K562 (cell line): Measurements from ENCODE around the gene TMEM131L. TPM values are rescaled to one million over a fixed set of nuclear protein-coding genes. Genes with fewer than 3 reads are reported as not detected.

Experiments
- CHD7 ChIP-seq: fragments of 200-600 bp; sonication (generic); IDR thresholded peaks from one replicate; pipeline ENCODE4 v1.6.1; 2012; ENCODE audit warnings: mild to moderate bottlenecking, low read depth, low read length, inconsistent platforms
- KDM1A ChIP-seq, 2 experiments: fragments of 450-650 bp; IDR thresholded peaks; 2 replicates each; pipeline ENCODE4 v1.6.1; 2016; ENCODE audit warnings: mild to moderate bottlenecking in 2 of 2
- POLR2B ChIP-seq: fragments of 450-650 bp; IDR thresholded peaks from 2 replicates; pipeline ENCODE4 v1.6.1; 2018; ENCODE audit warnings: low read depth; ENCODE audit not compliant: partially characterized antibody
- STAG1 ChIP-seq: sonication (generic); formaldehyde crosslinking; IDR thresholded peaks from 2 replicates; pipeline ENCODE4 v1.5.0; 2020; ENCODE audit warnings: missing genetic modification reagents, borderline replicate concordance
- TAL1 ChIP-seq: fragments of 450-650 bp; IDR thresholded peaks from 2 replicates; pipeline ENCODE4 v1.6.1; 2016; ENCODE audit warnings: mild to moderate bottlenecking
- TRIM28 ChIP-seq: fragments of 450-650 bp; IDR thresholded peaks from 2 replicates; pipeline ENCODE4 v1.6.1; 2017
- ZNF764 ChIP-seq: fragments of 250-450 bp; sonication (Bioruptor Pico); IDR thresholded peaks from 2 replicates; pipeline ENCODE4 v1.4.0; 2020; ENCODE audit warnings: low read depth, mild to moderate bottlenecking, moderate library complexity
- polyA plus RNA-seq, 8 experiments: library from polyadenylated mRNA; depleted of rRNA in 4 of 8; stranded (reverse) in 5 of 8; unstranded in 3 of 8; fragments of >200 nt; fragmentation: Nextera tagmentation in 2 of 8; fragmentation: Illumina TruSeq in 1 of 8; extraction: Ambion mirVana in 2 of 8; extraction: Trizol in 1 of 8; gene quantifications; 2 replicates each; pipeline versions ENCODE4 v1.2.1 to v1.2.3, GENCODE V29; 2011 to 2014; ENCODE audit warnings: inconsistent platforms in 1 of 8, missing spikeins in 1 of 8
- total RNA-seq, 7 experiments: library from RNA; depleted of rRNA in 6 of 7; stranded (reverse); fragments of >200 nt in 6 of 7; fragmentation: Illumina TruSeq in 2 of 7; extraction: Trizol in 2 of 7; gene quantifications; 2 replicates each; pipeline versions ENCODE4 v1.2.1 to v1.2.3, GENCODE V29; 2011 to 2021; ENCODE audit warnings: low replicate concordance in 1 of 7
- TF ChIP-seq, protein P1 (sequence below), 3 experiments: IDR thresholded peaks in 2 of 3; conservative IDR thresholded peaks in 1 of 3; 2 replicates each; pipeline ENCODE4 v1.5.1; 2011 to 2012; ENCODE audit warnings: low read length in 3 of 3, mild to moderate bottlenecking in 3 of 3, control low read depth in 2 of 3, improper control_type of control experiment in 1 of 3, inconsistent platforms in 1 of 3, low read depth in 1 of 3, mixed read lengths in 1 of 3, moderate library complexity in 1 of 3; ENCODE audit not compliant: insufficient read depth in 2 of 3

The TMEM131L gene
- total and polyA plus RNA-seq, 9 of the 15 experiments (the other 6 are each of a cell fraction or from before 2014, with no cell fraction given) = 1.2 to 20.8 (median 12.9) TPM

- no peak for TF ChIP-seq CHD7
- no peak for TF ChIP-seq TAL1
- TF ChIP-seq, protein P1, sequence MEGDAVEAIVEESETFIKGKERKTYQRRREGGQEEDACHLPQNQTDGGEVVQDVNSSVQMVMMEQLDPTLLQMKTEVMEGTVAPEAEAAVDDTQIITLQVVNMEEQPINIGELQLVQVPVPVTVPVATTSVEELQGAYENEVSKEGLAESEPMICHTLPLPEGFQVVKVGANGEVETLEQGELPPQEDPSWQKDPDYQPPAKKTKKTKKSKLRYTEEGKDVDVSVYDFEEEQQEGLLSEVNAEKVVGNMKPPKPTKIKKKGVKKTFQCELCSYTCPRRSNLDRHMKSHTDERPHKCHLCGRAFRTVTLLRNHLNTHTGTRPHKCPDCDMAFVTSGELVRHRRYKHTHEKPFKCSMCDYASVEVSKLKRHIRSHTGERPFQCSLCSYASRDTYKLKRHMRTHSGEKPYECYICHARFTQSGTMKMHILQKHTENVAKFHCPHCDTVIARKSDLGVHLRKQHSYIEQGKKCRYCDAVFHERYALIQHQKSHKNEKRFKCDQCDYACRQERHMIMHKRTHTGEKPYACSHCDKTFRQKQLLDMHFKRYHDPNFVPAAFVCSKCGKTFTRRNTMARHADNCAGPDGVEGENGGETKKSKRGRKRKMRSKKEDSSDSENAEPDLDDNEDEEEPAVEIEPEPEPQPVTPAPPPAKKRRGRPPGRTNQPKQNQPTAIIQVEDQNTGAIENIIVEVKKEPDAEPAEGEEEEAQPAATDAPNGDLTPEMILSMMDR (IDR thresholded peaks at IDR 0.05 in 2 of 3, conservative IDR thresholded peaks at IDR 0.05 in 1 of 3; ENCODE audit: insufficient read depth in 2 of 3, low read depth in 1 of 3, low read length in 3 of 3) = peak; percentile 88 to 93 (median 88)
- no peak for TF ChIP-seq POLR2B
- no peak for TF ChIP-seq ZNF764
- TF ChIP-seq KDM1A (IDR thresholded peaks at IDR 0.05) = no peak
- TF ChIP-seq STAG1 (CRISPR knock-in tag) = no peak
- TF ChIP-seq TRIM28 = peak; percentile 20; the same call in 1 of the 2 replicates
These were observed 33.0 kb upstream of the TMEM131L start (continued) for GRCh38 chr4:153432965-153433753.
